ENCODE data around the gene APRT.

Gene APRT, protein sequence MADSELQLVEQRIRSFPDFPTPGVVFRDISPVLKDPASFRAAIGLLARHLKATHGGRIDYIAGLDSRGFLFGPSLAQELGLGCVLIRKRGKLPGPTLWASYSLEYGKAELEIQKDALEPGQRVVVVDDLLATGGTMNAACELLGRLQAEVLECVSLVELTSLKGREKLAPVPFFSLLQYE

DNA sequence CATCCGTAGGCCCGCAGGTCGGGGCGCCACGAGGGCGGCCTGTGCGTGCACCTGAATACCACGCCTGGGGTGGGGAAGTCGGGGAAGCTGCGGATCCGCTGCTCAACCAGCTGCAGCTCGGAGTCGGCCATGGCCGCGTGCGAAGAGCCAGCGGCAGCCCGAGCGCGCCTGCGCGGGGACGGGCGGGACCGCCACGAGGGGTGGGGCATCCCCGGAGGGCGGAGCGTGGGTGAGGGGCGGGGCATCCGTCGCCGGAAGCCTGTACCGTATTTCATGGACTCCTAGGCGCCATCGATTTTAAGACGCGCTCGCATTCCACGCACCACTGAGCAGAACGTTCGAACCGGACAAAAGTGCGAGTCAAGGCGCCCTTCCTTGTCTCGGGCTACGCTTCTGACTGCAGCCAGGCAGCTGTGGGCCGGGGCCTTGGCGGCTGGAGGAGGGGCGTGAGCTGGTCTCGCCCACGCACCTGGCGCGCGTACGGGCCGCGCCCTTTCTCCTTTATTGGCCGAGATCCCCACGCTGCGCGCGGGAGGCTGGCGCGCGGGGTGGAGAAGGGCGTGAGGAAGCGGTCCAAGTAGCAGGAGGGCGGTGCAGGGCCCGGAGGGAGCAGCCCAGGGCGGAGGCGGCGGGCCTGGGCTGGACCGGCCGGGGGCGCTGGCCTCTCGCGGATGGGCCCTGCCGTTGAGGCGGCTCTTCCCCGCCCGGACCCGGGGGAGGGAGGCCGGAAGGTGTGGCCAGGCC is at the start of gene APRT:
Gene APRT, minus strand, starts transcription at position 160 of the 744 bp plus-strand sequence. Its CDS starts 29 bp downstream, at position 131.
- peak; percentile 97 for DNase-seq

DNA sequence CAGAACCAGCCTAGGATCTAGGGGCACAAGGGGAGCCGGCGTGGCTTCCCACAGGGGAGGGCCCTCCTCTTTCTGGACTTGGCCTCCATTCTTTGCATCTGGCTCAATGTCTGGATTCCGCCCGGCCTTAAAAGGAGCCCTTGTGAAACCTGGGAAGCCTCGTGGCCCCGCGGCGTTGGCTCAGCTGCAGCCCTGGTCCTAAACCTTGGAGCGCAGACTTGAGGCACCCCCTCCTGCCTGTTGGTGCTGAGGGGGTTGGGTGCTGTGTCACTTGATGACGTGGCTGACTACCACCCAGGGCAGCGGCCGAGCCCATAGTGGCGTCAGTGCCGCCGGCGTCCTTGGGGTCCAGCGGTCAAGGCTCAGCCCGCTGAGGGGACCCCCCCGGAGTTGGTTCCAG is 49.6 kb upstream of the APRT start:
- DNase-seq, result no peak

DNA sequence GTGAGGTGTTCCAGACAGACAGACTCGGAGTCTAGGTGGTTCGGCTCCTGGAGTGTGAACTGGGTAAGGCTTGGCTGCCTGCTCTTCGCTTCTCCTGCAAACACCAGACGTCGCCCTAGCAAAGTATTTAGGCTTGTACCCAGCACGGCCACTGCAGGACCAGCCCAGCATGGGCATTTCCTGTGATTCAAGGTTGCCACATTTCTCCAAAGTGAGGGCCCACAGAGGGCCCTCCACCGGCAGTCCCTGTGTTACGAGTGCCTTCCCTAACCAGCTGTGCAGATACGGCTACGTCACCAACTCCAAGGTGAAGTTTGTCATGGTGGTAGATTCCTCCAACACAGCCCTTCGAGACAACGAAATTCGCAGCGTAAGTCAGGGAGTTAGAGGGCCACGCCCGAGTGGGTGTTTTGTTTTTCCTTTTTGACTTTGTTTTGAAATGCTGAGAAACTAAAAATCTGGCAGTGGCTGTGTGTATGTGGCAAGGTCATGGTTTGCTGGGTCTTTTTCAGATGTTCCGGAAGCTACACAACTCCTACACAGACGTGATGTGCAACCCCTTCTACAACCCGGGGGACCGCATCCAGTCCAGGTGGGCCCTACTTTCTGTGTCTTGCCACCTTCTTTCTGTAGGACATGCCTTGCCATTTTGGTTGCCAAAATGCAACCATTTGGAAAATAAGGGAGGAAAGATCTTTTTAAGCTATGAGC is 47.8 kb upstream of the APRT start:
- DNase-seq, result no peak

DNA sequence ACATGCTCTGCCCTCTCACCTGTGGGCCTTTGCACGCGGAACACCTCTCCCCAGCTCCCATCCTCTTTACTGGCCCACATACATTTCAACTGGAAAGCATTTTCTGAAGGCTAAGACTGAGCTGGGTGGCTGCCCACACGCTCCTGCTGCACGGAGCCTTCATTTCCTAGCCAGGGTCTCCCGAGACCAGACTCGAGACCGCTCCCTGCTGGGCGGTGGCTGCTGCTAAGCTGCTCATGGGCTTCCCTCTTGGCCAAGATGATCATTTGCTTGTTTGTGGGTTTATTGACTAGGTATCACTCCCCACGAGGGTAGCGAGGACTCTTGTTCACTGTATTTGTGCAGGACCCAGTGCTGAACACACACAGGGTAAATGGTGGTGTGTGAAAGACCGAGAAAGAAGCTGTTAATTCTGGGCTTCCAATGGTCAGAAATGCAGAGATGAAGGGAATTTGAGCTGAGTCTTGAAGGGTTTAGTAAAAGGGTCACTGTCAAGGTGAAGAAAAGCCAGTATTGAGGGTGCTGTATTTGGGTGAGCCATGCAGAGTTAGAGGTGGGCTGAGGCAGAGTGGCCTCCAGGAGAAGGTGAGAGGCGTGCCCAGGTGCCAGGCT is 46.1 kb upstream of the APRT start:
- DNase-seq, result peak; percentile 75

DNA sequence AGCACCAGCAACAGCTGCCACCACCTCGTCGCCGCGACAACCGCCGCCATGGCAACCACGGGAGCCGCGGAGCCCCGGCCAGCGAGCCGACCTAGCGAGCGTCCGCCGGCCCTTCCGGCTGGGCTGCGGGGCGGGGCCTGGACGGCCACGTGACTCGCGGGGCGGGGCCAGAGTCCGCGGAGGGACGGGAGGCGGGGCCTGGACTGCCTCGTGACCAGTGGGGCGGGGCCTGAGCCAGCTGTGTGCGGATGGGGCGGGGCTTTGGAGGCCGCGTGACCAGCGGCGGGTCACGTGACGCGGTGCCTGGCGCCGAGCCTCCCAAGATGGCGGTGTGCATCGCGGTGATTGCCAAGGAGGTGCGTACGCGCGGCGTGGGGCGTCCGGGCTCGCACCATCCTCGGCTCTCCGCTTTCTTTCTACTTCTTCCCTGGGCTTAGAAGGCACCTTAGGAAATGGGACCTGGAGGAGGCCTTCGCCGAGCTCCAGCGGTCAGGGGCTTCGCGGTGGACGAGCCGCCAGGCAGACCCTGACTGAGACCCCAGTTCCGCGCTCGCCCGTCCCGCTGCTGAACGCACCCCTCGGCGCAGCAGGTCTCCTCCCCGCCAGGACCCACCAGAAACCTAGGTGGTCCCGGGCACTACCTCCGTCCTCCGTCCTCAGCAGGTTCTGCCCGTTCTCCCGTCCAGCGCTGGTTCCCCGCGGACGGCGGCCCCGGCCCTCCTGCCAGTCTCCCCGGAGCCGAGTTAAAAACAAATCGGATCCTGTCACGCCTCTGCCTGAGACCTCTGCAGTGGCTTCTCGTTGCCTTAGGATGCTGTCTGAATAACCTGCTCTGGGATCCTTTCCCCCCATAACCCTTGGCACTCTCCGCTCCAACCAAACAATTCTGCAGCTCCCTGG is 45.4 kb upstream of the APRT start, which contains the start of the genes GALNS and TRAPPC2L:
Gene GALNS, minus strand, starts transcription at position 120 of the 900 bp plus-strand sequence. Its CDS starts 70 bp downstream, at position 50.
Gene TRAPPC2L, plus strand, starts transcription at position 300 of the 900 bp plus-strand sequence. Its CDS starts 24 bp downstream, at position 324.
- peak; percentile 99 for DNase-seq

DNA sequence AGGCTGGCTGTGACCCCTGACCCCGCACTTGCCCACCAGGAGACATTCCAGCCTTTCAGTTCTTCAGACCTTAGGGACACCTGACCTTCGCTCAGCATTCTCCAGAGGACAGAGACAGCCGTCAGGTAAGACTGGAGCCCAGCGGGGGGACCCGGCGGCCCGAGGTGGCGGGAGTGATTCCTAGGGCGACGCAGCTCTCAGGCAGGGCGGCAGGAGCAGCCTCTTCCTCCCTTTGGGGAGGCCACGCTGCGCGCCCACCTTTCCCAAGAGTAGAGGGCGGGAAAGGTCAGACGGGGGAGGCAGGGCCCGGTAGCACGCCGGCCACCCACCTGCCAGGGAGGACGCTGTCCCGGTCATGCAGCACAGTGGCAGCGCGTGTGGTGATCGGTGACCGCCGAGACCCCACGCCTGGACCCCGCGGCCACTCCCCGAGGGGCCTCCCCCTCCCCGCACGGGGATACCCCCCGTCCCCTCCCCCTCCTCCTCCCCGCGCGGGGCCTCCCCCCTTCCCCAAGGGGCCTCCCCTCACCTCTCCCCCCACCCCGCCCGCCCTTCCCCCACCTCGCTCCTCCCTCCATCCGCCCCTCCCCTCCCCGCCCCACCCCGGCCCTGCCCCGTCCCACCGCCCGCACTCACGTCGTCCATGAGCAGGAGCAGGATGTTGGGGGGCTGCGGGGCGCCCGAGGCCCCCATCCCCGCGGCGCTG is 44.5 kb upstream of the APRT start:
- peak; percentile 11 for DNase-seq

DNA sequence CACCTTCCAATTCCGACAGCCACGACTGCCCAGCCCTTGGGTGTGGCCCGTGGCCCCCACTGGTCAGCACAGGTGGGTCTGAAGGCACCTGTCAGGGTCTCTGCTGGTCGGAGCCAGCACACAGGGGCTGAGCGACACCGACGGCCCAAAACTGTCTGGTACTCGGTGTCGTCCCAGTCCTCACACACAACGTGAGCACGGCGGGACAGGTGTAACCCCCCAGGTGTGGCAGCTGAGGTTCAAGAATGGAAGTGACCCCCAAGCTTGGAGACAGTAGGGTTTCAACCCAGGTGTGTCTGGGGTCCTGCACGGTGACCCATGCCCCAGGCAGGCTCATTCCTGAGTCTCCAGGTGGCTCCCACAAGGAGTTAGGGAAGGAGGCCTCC is 44.0 kb upstream of the APRT start:
- no peak for DNase-seq

DNA sequence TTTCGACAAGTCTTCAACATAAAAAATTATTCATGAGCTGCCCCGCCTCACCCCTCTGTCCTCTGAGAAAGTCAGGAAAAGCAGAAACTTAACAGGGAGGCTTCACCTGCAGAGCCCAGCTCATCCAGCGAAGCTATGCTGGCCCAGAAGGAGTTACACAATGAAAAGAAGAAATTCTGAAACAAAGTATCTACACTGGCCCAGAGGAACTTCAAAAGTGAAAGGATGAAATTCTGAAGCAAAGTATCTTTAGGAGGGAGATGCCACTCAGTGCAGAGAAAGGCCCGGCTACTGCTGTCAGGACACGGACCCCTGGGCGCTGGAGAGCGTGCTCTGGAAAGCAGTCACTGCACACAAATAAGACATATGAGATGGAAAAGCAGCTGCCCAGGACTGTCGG is 43.4 kb upstream of the APRT start:
- no peak for DNase-seq

DNA sequence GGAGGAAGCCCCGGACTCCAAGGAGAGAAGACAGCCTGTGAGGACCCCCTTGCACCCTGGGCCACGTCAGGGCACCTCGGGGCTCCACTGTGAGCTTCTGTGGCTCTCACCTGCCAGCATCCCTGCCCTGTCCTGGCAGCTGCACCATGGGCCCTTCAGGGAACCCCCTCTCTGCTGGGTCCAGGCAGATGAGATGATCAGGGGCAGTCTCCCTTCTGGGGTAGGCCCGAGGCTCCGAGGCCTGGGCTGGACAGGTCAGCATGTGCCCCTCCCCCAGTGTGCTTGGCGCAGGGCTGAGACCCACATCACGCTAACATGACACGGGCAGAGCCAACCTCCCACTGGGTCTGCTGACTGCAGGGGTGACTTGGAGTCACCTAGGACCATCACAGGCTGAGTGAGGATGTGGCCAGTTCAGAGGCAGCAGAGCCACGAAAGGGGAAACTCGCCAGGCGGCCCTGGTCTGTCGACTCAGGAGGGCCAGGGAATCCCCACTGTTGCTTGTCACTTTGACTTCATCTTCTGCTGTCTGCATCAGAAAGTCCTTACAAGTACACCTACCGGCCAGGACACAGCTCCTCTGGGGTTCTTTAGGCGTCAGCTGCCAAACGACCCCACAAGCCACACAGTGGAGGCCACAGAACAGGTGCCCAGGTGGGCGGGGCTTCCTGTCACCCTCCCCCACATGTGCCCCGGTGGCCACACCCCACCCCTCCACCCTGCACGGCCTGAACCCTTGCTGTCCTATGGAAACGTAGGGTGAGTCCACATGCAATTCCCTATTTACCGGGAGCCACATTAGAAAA is 42.8 kb upstream of the APRT start:
- peak; percentile 17 for DNase-seq

DNA sequence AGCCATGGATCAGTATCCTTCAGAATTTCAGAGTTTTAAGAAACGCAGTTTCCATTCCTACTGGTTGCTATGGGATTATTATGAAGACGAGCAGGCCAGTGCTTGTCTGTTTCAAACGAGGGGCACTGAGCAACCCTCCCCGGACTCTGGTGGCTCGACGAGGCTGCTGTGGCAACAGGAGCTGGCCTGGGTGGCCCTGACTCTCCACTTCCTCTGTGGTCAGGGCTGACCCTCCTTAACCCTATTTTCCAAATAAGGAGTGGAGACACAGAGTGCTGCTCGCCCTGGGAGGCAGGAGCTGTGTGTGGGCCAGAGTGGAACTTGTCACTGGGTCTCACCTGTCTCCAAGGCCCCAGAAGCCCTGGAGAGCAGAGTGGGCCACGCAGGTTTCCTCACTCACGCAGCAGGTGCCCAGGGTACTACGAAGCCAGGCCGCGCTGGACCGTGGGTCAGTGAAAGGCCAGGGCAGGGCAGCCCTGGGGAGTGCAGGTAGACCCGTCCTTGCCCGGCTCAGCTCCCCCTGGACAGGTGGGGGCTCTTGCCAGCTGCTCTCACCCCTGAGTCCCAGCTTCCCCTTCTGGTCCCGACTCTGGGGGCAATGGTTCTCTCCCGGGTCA is 41.7 kb upstream of the APRT start:
- DNase-seq, result no peak

DNA sequence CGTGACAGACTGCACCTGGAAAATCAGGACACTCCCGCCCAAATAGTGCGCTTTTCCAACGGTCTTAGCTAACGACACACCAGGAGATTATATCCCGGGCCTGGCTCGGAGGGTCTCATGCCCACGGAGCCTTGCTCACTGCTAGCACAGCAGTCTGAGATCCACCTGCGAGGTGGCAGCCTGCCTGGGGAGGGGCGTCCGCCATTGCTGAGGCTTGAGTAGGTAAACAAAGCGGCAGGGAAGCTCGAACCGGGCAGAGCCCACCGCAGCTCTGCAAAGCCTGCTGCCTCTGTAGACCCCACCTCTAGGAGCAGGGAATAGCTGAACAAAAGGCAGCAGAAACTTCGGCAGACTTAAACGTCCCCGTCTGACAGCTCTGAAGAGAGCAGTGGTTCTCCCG is 39.9 kb upstream of the APRT start:
- DNase-seq, result no peak

DNA sequence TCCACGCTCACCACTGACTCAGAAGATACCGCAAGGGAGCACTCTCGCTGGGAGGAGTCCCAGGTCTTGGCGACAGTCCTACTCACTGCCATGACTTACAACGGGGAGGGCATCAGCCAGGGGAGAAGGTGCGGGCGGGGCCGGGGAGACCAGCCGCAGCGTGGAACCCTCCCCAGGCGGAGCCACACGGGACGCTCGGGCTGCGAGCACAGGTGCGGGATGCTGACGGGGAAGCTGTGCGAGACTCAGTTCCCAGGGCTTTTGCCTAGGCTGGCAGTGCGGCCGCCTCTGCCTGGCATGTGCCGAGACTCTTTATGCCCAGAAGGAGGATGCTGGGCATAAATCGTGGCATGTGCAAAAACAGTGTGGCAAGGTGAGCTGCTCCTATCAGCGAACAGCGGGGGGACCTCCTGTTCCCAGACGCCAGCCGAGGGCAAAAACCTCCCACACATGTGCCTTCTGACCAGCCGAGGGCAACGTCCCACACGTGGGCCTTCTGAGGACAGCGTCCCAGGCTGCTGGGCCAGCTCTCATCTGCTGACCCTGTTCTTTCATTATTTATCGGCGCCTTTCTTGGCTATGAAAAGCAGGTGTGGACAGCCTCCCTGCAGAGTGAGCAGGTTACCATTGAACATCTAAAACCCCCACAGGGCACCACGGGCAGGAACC is 38.9 kb upstream of the APRT start:
- DNase-seq, result no peak

DNA sequence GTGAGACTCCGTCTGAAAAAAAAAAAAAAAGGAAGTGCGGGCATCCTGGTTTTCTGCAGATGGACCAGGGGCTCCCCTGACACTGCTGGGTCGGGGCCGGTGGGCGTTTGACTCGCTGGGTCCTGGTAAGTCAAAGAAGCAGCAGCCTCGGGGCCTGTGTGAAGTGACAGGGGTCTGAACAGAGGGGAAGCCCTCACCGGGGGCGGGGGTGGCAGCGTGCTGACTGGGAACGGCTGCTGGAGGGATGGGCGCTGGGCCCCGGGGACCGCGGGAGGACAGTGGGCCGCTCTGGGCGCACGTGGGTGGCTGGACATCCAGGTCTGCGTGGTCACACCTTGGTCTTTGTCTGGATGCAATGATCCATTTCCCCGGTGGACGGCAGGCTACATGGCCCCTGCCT is 36.8 kb upstream of the APRT start:
- no peak for DNase-seq

DNA sequence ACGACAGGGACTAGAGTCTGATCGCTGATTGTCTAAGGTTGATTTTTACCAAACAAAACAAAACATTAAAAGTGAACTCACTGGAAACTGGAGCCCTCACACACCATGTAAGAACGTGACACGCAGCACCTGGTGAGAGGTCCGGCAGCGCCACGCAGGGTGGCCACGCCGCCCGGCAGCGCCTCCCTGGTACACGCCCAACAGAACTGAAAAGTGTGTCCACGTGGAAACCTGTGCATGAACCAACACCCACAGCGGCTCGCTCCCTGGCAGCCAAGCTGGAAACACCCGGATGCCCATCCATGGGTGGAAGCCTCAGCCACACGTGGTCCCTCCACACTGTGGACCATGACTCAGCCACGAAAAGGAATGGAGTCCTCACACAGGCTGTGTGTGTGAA is 35.9 kb upstream of the APRT start:
- no peak for DNase-seq

DNA sequence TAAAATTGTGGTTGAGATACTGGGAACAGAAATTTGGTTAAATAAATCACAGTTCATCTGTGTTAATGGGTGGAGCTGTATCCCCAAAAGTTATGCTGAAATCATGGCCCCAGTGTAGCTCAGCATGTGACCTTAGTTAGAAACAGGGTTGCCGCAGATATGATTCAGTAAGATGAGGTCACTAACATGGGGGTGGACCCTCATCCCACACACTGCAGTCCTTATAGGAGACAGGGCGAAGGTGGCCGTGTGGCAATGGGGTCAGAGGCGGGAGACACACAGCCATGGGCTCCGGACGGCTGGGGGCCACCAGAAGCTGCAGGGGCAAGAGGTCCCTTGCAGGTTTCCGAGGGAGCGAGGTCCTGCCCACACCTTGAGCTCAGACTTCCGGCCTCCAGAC is 34.4 kb upstream of the APRT start:
- DNase-seq, result no peak

DNA sequence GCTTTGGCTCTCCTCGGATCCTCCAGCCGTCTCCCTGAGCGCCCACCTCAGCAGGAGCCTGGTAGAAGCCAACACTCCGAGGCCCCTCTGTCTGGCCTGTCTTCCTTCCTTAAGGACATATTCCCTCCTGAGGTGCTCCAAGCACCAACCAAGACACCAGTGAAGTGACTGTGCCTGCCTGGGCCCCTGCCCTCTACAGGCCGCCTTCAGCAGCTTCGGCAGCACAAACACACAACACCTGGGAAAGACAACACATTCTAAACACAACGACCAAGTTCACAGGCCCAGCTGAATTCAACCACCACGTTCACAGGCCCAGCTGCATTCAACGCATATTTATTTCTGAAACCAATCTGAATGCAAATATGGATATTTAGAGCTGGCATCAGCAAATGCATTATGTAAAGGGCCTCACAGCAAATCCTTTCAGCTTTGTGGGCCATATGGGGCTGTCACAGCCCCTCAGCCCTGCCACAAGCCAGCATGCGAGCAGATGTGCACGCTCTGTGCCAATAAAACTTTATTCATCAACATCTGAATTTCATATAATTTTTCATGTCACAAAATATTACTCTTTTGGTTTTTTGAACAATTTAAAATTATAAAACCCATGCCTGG is 32.8 kb upstream of the APRT start:
- DNase-seq, result no peak

DNA sequence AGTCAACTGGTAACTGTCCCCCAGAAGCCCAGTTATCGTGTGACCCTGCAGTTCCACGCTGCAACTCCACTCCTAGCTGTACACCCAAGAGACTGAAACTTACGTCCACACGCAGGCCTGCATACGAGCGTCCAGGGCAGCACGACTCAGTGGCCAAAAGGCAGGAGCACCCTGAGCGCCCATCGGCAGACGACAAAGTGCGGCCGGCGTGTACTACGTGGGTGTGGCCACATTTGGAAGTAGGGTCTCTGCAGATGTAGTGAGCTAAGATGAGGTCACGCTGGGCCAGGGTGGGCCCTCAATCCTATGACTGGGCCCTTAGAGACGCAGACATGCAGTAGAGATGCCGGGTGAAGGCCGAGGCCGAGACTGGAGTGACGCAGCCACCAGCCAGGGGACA is 31.5 kb upstream of the APRT start:
- no peak for DNase-seq

DNA sequence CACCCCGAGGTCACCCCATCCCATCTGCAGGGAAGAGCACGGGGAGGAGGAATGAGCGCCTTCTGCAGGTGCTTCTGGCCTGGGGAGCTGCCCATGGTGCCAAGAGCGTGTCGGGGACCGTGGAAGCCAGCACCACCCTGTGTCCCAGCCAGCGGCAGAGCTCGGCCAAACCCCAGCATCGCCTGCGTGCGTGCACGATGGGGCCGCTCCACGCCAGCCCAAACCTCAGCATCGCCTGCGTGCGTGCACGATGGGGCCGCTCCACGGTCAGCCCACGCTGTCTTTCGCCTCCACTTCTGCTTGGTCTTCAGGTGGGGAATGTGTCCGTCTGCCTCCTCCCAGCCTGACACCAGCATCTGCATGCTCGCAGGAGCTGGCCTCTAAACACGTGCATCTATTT is 31.1 kb upstream of the APRT start:
- no peak for DNase-seq

DNA sequence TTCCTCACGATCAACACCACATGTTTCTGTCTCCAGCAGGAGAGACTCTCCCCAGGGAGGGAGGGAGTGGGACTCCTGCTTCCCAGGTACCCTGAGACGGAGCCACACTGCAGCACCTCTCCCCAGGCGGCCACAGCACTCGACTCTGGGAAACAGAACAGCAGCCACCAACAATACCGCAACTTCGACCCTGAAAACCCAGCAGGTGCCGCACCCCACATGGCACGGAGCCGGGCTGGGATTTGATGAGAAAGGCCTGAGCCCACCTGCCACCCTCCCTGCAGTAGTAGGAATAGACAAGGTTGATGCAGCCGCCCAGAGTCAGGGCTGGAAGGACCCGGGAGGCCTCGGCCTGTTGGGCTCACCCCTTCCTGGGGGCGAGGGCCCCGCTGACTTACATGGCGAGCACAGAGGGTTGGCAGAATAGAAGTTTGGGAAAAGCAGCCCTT is 30.6 kb upstream of the APRT start:
- DNase-seq, result no peak

Data from activated CD4-positive, alpha-beta T cell treated with anti-CD3 and anti-CD28 coated beads, Interleukin-2, amount 50 U/mL, for 1 hour (primary cell).